RPMI8226 (cell line): ENCODE results near the gene FOXO1.
"Not testable (repeated sequence)": the region's sequence is repeated elsewhere in the genome, so short reads cannot be mapped to it uniquely, and the experiment has no call there.

Source experiments
- DNase-seq: peaks from one replicate; pipeline ENCODE4 v3.0.0-alpha.2; 2015

Gene FOXO1

GRCh38 chr13:40666045-40666932 is at the start of gene FOXO1:
Gene FOXO1, minus strand, starts transcription at chr13:40666641. Its CDS starts 429 bp downstream, at chr13:40666212.
- peak; percentile 90 for DNase-seq

- DNase-seq: not testable (repeated sequence)
These were observed 48.0 kb upstream of the FOXO1 start for GRCh38 chr13:40714433-40714832.

GRCh38 chr13:40706439-40706838 is 40.0 kb upstream of the FOXO1 start:
- DNase-seq: no peak

GRCh38 chr13:40697711-40698110 is 31.3 kb upstream of the FOXO1 start:
- DNase-seq: no peak

GRCh38 chr13:40694426-40694825 is 28.0 kb upstream of the FOXO1 start:
- no peak for DNase-seq

- DNase-seq: no peak
These were observed 26.5 kb upstream of the FOXO1 start for GRCh38 chr13:40692946-40693345.

GRCh38 chr13:40688781-40689180 is 22.3 kb upstream of the FOXO1 start:
- DNase-seq: no peak

- DNase-seq: no peak
These were observed 16.2 kb upstream of the FOXO1 start for GRCh38 chr13:40682449-40683240.

GRCh38 chr13:40681341-40682146 is 15.1 kb upstream of the FOXO1 start:
- no peak for DNase-seq

GRCh38 chr13:40680659-40681323 is 14.3 kb upstream of the FOXO1 start:
- no peak for DNase-seq

- no peak for DNase-seq
These were observed 13.1 kb upstream of the FOXO1 start for GRCh38 chr13:40679480-40679985.

GRCh38 chr13:40677064-40677463 is 10.6 kb upstream of the FOXO1 start:
- DNase-seq: no peak

- no peak for DNase-seq
These were observed 9.6 kb upstream of the FOXO1 start for GRCh38 chr13:40676007-40676406.

- DNase-seq: no peak
These were observed 7.0 kb upstream of the FOXO1 start for GRCh38 chr13:40673414-40673813.

- no peak for DNase-seq
These were observed 6.4 kb upstream of the FOXO1 start for GRCh38 chr13:40672765-40673397.

- no peak for DNase-seq
These were observed 5.7 kb upstream of the FOXO1 start for GRCh38 chr13:40671956-40672764.

GRCh38 chr13:40670307-40670706 is 3.9 kb upstream of the FOXO1 start:
- no peak for DNase-seq

- peak; percentile 23 for DNase-seq
These were observed 1.9 kb upstream of the FOXO1 start for GRCh38 chr13:40668335-40668734.

GRCh38 chr13:40667622-40667978 is 1.2 kb upstream of the FOXO1 start:
- no peak for DNase-seq

GRCh38 chr13:40666933-40667621 is 636 bp upstream of the FOXO1 start:
- DNase-seq: peak; percentile 13
